Ovary (tissue), 9 donors: ENCODE measurements around the gene RIN1. TPM values are rescaled to one million over a fixed set of nuclear protein-coding genes. Genes with fewer than 3 reads are reported as not detected.
A peak's percentile ranks its signal among the peaks of the same experiment; 100 is the strongest.

Experiments
- DNase-seq, 5 donors: peaks; one replicate each; pipeline ENCODE4 v3.0.0-alpha.2; 2019 to 2020
- H3K27ac ChIP-seq, 2 donors: fragments of 200-600 bp; one replicate each; pipeline versions ENCODE4 v1.5.1 to v1.8.0; 2019 to 2022
- H3K27me3 ChIP-seq: fragments of 200-600 bp; one replicate; pipeline ENCODE4 v1.8.0; 2022
- H3K36me3 ChIP-seq: fragments of 200-600 bp; sonication (generic); one replicate; pipeline ENCODE4 v1.5.1; 2019
- H3K4me1 ChIP-seq: one replicate; pipeline ENCODE4 v1.8.1; 2013; ENCODE audit warnings: mild to moderate bottlenecking, moderate library complexity; ENCODE audit not compliant: insufficient read depth
- H3K4me3 ChIP-seq: fragments of 200-600 bp; sonication (generic); one replicate; pipeline ENCODE4 v1.5.1; 2017
- H3K9me3 ChIP-seq, 2 donors: fragments of 200-600 bp in 1 of 2; sonication (generic) in 1 of 2; one replicate each; pipeline versions ENCODE4 v1.5.1 to v1.8.1; 2013 to 2019; ENCODE audit warnings: mild to moderate bottlenecking in 1 of 2, moderate library complexity in 1 of 2
- CTCF ChIP-seq, 3 donors: fragments of 450-650 bp in 2 of 3; fragments of 200-600 bp in 1 of 3; IDR thresholded peaks; one replicate each; pipeline versions ENCODE4 v1.5.1 to v1.8.0; 2016 to 2022; ENCODE audit warnings: antibody characterized with exemption in 3 of 3, mild to moderate bottlenecking in 1 of 3
- EP300 ChIP-seq: sonication (generic); formaldehyde crosslinking; IDR thresholded peaks from one replicate; pipeline ENCODE4 v1.6.1; 2017; ENCODE audit warnings: antibody characterized with exemption
- POLR2A ChIP-seq: fragments of 450-650 bp; IDR thresholded peaks from one replicate; pipeline ENCODE4 v1.6.1; 2017; ENCODE audit warnings: antibody characterized with exemption, mild to moderate bottlenecking, moderate library complexity
- WGBS, 3 donors: extraction: QIAGEN DNeasy Blood & Tissue Kit in 1 of 3; methylation state at CpG; one replicate each; pipeline versions ENCODE4 v1.1.5 to v1.1.7; 2013 to 2017; 5-methylcytosine and 5-hydroxymethylcytosine counted together
- intact Hi-C, 4 donors: fragments of 100-400 bp; cut with DNase I; formaldehyde crosslinking; loops; one replicate each; pipeline versions ENCODE4 v1.11.0 to v1.15.1; 2022 to 2023
- polyA plus RNA-seq, 2 donors: library from polyadenylated mRNA; stranded (reverse); fragments of 200-250 nt in 1 of 2; fragments of 350-450 nt in 1 of 2; fragmentation: Illumina TruSeq in 1 of 2; extraction: RNeasy Lipid Tissue Mini Kit (QIAGEN cat#74804) in 1 of 2; gene quantifications; one replicate each; pipeline ENCODE4 v1.2.3, GENCODE V29; 2013 to 2014
- total RNA-seq, 7 donors: library from RNA; depleted of rRNA in 2 of 7; stranded (reverse); fragments of >200 nt in 2 of 7; fragmentation: NEBNext Ultra II Directional in 3 of 7; extraction: Animal tissue kit (Norgen Biotek cat#: 25700) in 3 of 7; gene quantifications; one replicate each; pipeline versions ENCODE4 v1.1.0 to v1.2.4, GENCODE V29; 2016 to 2023
- donor health status: DM: no; HTN: no; CAD: no; lungs with moderate emphysema.
- donor health status: DM: no; HTN: no; CAD: no.
- donor health status: Bipolar disorder and iron deficiency.
- donor health status: DM: yes; HTN: yes; CAD: no.
- donor health status: DM: no; HTN: no; CAD: no.
- donor health status: DM: yes; HTN: yes; CAD: no.

Gene RIN1
- total and polyA plus RNA-seq, 9 donors = 0.52 to 9.5 (median 5.0) TPM

DNA sequence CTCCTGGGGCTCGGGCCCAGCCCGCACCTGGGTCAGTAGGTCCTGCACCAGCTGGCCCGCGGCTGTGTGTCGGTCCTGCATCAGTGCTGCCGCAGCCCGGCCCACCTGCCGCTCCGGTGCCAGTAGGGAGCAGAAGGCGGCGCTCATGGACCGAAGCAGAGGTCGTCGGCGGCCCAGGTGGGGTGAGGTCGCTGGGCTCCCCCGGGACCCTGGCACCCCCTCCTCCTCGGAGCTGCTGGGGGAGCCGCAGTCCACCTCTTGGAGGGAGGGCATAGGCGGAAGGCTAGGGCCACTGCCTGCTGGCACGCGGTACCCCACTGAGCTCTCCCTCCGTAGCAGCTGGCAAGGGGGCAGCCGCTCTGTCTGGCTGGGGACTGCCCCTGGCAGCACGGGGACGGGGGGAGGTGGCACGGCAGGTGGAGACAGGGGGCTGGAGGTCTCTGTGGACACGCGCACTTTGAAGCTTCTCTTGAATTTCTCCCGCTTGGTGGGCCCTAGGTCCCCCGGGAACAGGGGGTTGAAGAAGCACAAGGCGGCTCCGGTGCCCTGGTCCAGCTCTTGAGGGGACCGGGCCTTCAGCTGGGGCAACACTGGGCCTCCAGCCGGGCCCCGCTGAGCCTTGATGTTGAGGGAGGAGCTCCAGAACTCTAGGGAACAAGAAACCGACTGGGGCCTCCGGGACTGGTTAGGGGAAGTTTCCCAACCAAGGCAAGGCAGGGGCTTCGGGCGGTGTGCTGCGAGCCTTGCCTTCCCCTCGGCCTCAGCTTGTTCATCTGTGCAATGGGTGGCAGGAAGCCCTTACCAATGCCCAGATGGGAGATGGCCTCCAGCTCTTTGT lies 1.4 kb downstream of the RIN1 start:
- DNase-seq = peak in 2 of 5 donors; percentile 31 to 41
- H3K9me3 ChIP-seq = no peaks in the 10 kb centered on the region
- TF ChIP-seq CTCF (IDR thresholded peaks at IDR 0.05) (no peak), EP300 (no peak), POLR2A (no peak)
- H3K27ac ChIP-seq = no peak overlapping the region
- no peaks in the 10 kb centered on the region for H3K36me3 ChIP-seq
- WGBS, 3 donors = 77 to 80% (median 78%) methylated on average over 41 to 42 of the region's 42 CpGs
- no peaks in the 10 kb centered on the region for H3K27me3 ChIP-seq
- no peak overlapping the region for H3K4me3 ChIP-seq
- intact Hi-C loops = loop anchor here in 1 of 4 donors (10.0 kb wide), 1 partner anchor 50 kb away; the partner anchor contains the start of gene YIF1A
- peaks cover 13% of the 10 kb centered on the region for H3K4me1 ChIP-seq

DNA sequence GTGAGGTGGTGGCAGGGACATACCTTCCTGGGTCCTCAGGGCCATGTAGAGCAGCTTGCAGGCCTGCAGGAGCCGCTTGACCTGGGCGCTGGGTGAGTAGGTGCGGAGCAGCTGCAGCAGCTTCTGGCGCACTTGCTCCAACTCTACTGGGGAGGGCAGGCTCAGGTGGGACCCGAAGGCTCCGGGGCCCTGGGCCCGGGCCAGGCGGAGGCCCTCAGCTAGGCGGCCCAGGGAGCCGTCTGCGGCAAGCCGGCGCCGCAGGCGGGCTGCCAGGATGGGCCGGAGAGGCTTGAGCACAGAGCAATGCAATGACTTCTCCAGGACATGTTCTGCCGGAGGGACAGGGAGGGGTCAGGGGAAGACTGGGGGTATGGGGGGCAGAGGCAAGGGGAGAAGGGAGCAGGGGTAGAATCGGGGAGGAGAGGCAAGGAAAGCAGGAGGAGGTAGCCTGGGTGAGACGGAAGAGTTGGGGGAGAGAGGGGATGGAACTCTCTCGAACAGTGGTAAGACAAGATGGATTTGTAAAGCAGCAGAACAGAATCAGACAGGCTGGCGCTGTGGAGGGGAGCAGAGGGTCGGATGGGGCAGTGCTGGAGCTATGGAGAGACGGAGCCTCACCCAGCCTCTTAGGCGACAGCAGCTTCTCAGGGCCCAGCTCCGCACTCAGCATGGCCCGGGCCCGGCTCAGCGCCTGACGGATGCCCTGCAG lies 2.2 kb downstream of the RIN1 start:
- no peaks in the 10 kb centered on the region for H3K27me3 ChIP-seq
- 82 to 88% (median 87%) methylated on average over 29 of the region's 29 CpGs for WGBS, 3 donors

DNA sequence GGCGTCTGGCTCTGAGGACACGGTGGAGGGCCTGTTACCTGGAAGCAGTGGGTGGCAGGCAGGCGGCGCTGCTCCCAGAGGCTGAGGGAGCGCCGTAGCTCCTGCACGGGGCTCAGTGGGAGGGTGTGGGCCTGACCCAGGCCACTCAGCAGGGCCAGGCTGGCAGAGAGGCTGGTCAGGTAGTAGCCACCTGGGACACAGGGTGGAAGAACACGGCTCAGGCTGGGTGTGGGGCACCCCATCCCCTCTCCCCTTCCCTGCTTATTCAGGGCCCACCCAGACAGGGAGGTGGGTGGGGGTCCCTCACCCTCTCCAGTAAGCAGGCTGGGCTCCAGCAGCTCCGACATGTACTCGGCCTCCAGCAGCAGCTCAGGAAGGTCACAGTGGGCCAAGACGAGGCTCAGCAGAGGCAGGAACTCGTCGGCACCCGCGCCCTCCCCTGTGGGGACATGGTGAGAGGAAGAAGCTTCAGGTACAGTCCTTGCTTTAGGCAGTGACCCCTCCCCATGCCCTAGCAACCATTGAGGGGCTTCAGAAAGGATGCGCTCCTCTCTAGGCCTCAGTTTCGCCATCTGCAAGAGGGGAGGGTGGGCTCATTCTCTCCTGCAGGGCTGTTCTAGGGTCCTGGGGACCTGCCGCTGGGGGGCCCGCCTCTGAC lies 2.9 kb downstream of the RIN1 start:
- H3K9me3 ChIP-seq = no peaks in the 10 kb centered on the region
- H3K27me3 ChIP-seq = no peaks in the 10 kb centered on the region
- intact Hi-C loops = loop anchor here in 1 of 4 donors (10.0 kb wide), 1 partner anchor 49 kb away; the partner anchor contains the start of gene YIF1A
- 87 to 91% (median 89%) methylated on average over 16 to 19 of the region's 19 CpGs for WGBS, 3 donors
- peak in 2 of 5 donors; percentile 16 to 30 for DNase-seq
- no peaks in the 10 kb centered on the region for H3K36me3 ChIP-seq
- H3K4me3 ChIP-seq = no peak overlapping the region
- peaks cover 16% of the 10 kb centered on the region for H3K4me1 ChIP-seq
- TF ChIP-seq POLR2A = no peak
- TF ChIP-seq CTCF (IDR thresholded peaks at IDR 0.05) = no peak
- TF ChIP-seq EP300 = no peak
- H3K27ac ChIP-seq = no peak overlapping the region

More for the DNA sequence above, 2.2 kb downstream of the RIN1 start:
- peaks cover 13% of the 10 kb centered on the region for H3K4me1 ChIP-seq
- H3K36me3 ChIP-seq = no peaks in the 10 kb centered on the region
- no peak overlapping the region for H3K27ac ChIP-seq
- no peaks in the 10 kb centered on the region for H3K9me3 ChIP-seq
- no peak overlapping the region for H3K4me3 ChIP-seq
- intact Hi-C loops = loop anchor here in 1 of 4 donors (10.0 kb wide), 1 partner anchor 49 kb away; the partner anchor contains the start of gene YIF1A
- no peak for TF ChIP-seq POLR2A
- TF ChIP-seq EP300 = no peak
- no peak for TF ChIP-seq CTCF (IDR thresholded peaks at IDR 0.05)
- peak in 2 of 5 donors; percentile 28 to 34 for DNase-seq
